ENCODE measurements around the gene COL11A1. TPM values are rescaled to one million over a fixed set of nuclear protein-coding genes. Genes with fewer than 3 reads are reported as not detected.
"Not testable (repeated sequence)": the region's sequence is repeated elsewhere in the genome, so short reads cannot be mapped to it uniquely, and the experiment has no call there.

Gene COL11A1
- total and polyA plus RNA-seq, 2 experiments from 2014 or later = 37.4 to 56.7 TPM

- Histone ChIP-seq H3K4me3 (no peak overlapping the region), H3K27ac (no peak overlapping the region), H3K4me1 (ENCODE audit: low read depth) (no peaks in the 10 kb centered on the region), H3K27me3 (no peaks in the 10 kb centered on the region), H3K9me3 (ENCODE audit: low read depth) (no peaks in the 10 kb centered on the region), H3K36me3 (no peaks in the 10 kb centered on the region)
- no peak for DNase-seq (ENCODE audit: low read depth in 1 of 2, low spot score in 1 of 2)
- TF ChIP-seq CTCF (IDR thresholded peaks at IDR 0.05; ENCODE audit: low read depth, low read length) = no peak
Measured at GRCh38 chr1:102838016-102838415, 270.3 kb downstream of the COL11A1 start.

GRCh38 chr1:102837551-102837950 lies 270.8 kb downstream of the COL11A1 start:
- no peak overlapping the region for H3K27ac ChIP-seq
- H3K9me3 ChIP-seq (ENCODE audit: low read depth) = no peaks in the 10 kb centered on the region
- no peaks in the 10 kb centered on the region for H3K4me1 ChIP-seq (ENCODE audit: low read depth)
- no peaks in the 10 kb centered on the region for H3K27me3 ChIP-seq
- TF ChIP-seq CTCF (IDR thresholded peaks at IDR 0.05; ENCODE audit: low read depth, low read length) = no peak
- no peak for DNase-seq (ENCODE audit: low read depth in 1 of 2, low spot score in 1 of 2)
- H3K4me3 ChIP-seq = no peak overlapping the region
- H3K36me3 ChIP-seq = no peaks in the 10 kb centered on the region

GRCh38 chr1:102836991-102837390 lies 271.3 kb downstream of the COL11A1 start:
- no peak for DNase-seq (ENCODE audit: low read depth in 1 of 2, low spot score in 1 of 2)
- Histone ChIP-seq H3K27me3 (no peaks in the 10 kb centered on the region), H3K36me3 (no peaks in the 10 kb centered on the region), H3K4me1 (ENCODE audit: low read depth) (no peaks in the 10 kb centered on the region), H3K9me3 (ENCODE audit: low read depth) (no peaks in the 10 kb centered on the region), H3K27ac (no peak overlapping the region), H3K4me3 (no peak overlapping the region)
- no peak for TF ChIP-seq CTCF (IDR thresholded peaks at IDR 0.05; ENCODE audit: low read depth, low read length)

GRCh38 chr1:102834688-102835320 lies 273.5 kb downstream of the COL11A1 start:
- Histone ChIP-seq H3K9me3 (ENCODE audit: low read depth) (no peaks in the 10 kb centered on the region), H3K4me3 (no peak overlapping the region), H3K27me3 (no peaks in the 10 kb centered on the region), H3K27ac (no peak overlapping the region), H3K4me1 (ENCODE audit: low read depth) (no peaks in the 10 kb centered on the region), H3K36me3 (no peaks in the 10 kb centered on the region)
- no peak for DNase-seq (ENCODE audit: low read depth in 1 of 2, low spot score in 1 of 2)
- no peak for TF ChIP-seq CTCF (IDR thresholded peaks at IDR 0.05; ENCODE audit: low read depth, low read length)

- H3K27ac ChIP-seq = no peak overlapping the region
- H3K36me3 ChIP-seq = no peaks in the 10 kb centered on the region
- DNase-seq (ENCODE audit: low read depth in 1 of 2, low spot score in 1 of 2) = no peak
- no peaks in the 10 kb centered on the region for H3K9me3 ChIP-seq (ENCODE audit: low read depth)
- H3K4me3 ChIP-seq = no peak overlapping the region
- H3K4me1 ChIP-seq (ENCODE audit: low read depth) = no peaks in the 10 kb centered on the region
- no peak for TF ChIP-seq CTCF (IDR thresholded peaks at IDR 0.05; ENCODE audit: low read depth, low read length)
- no peaks in the 10 kb centered on the region for H3K27me3 ChIP-seq
Measured at GRCh38 chr1:102833151-102833550, 275.2 kb downstream of the COL11A1 start.

- not testable (repeated sequence) for DNase-seq (ENCODE audit: low read depth in 1 of 2, low spot score in 1 of 2); H3K4me1 ChIP-seq (ENCODE audit: low read depth); H3K4me3 ChIP-seq; H3K36me3 ChIP-seq; H3K9me3 ChIP-seq (ENCODE audit: low read depth); H3K27ac ChIP-seq; H3K27me3 ChIP-seq
Measured at GRCh38 chr1:102826706-102827105, 281.6 kb downstream of the COL11A1 start.
